Progenitor cell of endocrine pancreas (in vitro differentiated cells): ENCODE results near the gene ABCC1. TPM values are rescaled to one million over a fixed set of nuclear protein-coding genes. Genes with fewer than 3 reads are reported as not detected.

Source experiments
- DNase-seq: peaks from one replicate; pipeline ENCODE4 v3.0.0; 2021; ENCODE audit warnings: low spot score; ENCODE audit not compliant: unreplicated experiment
- H3K27ac Mint-ChIP-seq: 2 replicates; pipeline ENCODE4 v1.8.0; 2021; ENCODE audit warnings: mild to moderate bottlenecking, moderate library complexity, mixed read lengths
- H3K27me3 Mint-ChIP-seq: 2 replicates; pipeline ENCODE4 v1.8.0; 2021; ENCODE audit warnings: mixed read lengths
- H3K36me3 Mint-ChIP-seq: 2 replicates; pipeline ENCODE4 v1.8.0; 2022; ENCODE audit warnings: mixed read lengths; ENCODE audit not compliant: insufficient read depth
- H3K4me1 Mint-ChIP-seq: 2 replicates; pipeline ENCODE4 v1.8.0; 2021; ENCODE audit warnings: low read depth, mixed read lengths
- H3K4me3 Mint-ChIP-seq: 2 replicates; pipeline ENCODE4 v1.8.0; 2021; ENCODE audit warnings: low read depth, mild to moderate bottlenecking, moderate library complexity, mixed read lengths
- H3K9me3 Mint-ChIP-seq: 2 replicates; pipeline ENCODE4 v1.8.0; 2021; ENCODE audit warnings: low read depth, mixed read lengths
- CTCF ChIP-seq: fragments of 200-600 bp; sonication (generic); IDR thresholded peaks from one replicate; pipeline ENCODE4 v1.5.0; 2021; ENCODE audit warnings: antibody characterized with exemption, mild to moderate bottlenecking; ENCODE audit not compliant: unreplicated experiment
- total RNA-seq: library from RNA; stranded (reverse); gene quantifications from 2 replicates; pipeline ENCODE4 v1.2.1, GENCODE V29; 2021

Gene ABCC1
- total RNA-seq, 1 donor from 2014 or later = 47.2 TPM

- no peaks in the 10 kb centered on the region for H3K9me3 Mint-ChIP-seq
- H3K4me3 Mint-ChIP-seq = no peak overlapping the region
- H3K36me3 Mint-ChIP-seq = peaks cover 2% of the 10 kb centered on the region
- no peaks in the 10 kb centered on the region for H3K4me1 Mint-ChIP-seq
- H3K27ac Mint-ChIP-seq = no peak overlapping the region
- no peak for DNase-seq
- no peak for TF ChIP-seq CTCF
- no peaks in the 10 kb centered on the region for H3K27me3 Mint-ChIP-seq
Observed at GRCh38 chr16:16168431-16168830, 219.0 kb downstream of the ABCC1 start.

- Mint-ChIP-seq H3K9me3 (no peaks in the 10 kb centered on the region), H3K27me3 (no peaks in the 10 kb centered on the region), H3K4me3 (no peak overlapping the region), H3K36me3 (peaks cover 2% of the 10 kb centered on the region), H3K27ac (no peak overlapping the region), H3K4me1 (no peaks in the 10 kb centered on the region)
- TF ChIP-seq CTCF = no peak
- no peak for DNase-seq
Observed at GRCh38 chr16:16169615-16170014, 220.2 kb downstream of the ABCC1 start.

- Mint-ChIP-seq H3K4me1 (no peaks in the 10 kb centered on the region), H3K9me3 (no peaks in the 10 kb centered on the region), H3K27me3 (no peaks in the 10 kb centered on the region), H3K4me3 (no peak overlapping the region), H3K36me3 (peaks cover 4% of the 10 kb centered on the region), H3K27ac (no peak overlapping the region)
- DNase-seq = no peak
- TF ChIP-seq CTCF = no peak
Observed at GRCh38 chr16:16171332-16171919, 222.0 kb downstream of the ABCC1 start.

- Mint-ChIP-seq H3K4me1 (no peaks in the 10 kb centered on the region), H3K27me3 (no peaks in the 10 kb centered on the region), H3K27ac (no peak overlapping the region), H3K4me3 (no peak overlapping the region), H3K36me3 (peaks cover 7% of the 10 kb centered on the region), H3K9me3 (no peaks in the 10 kb centered on the region)
- no peak for DNase-seq
- no peak for TF ChIP-seq CTCF
Observed at GRCh38 chr16:16172991-16173390, 223.6 kb downstream of the ABCC1 start.

GRCh38 chr16:16175296-16175695 lies 225.9 kb downstream of the ABCC1 start:
- H3K4me3 Mint-ChIP-seq = no peak overlapping the region

More at GRCh38 chr16:16175296-16175695, 225.9 kb downstream of the ABCC1 start:
- no peak for TF ChIP-seq CTCF
- Mint-ChIP-seq H3K27ac (no peak overlapping the region), H3K4me1 (no peaks in the 10 kb centered on the region), H3K9me3 (peaks cover 3% of the 10 kb centered on the region), H3K27me3 (no peaks in the 10 kb centered on the region), H3K36me3 (peaks cover 13% of the 10 kb centered on the region)
- DNase-seq = no peak
